Activated CD8-positive, alpha-beta memory T cell treated with anti-CD3 and anti-CD28 coated beads, Interleukin-2, amount 50 U/mL, for 48 hours (primary cell): ENCODE data around the gene RNF213.
"Not testable (repeated sequence)": the region's sequence is repeated elsewhere in the genome, so short reads cannot be mapped to it uniquely, and the experiment has no call there.

Source experiments
- DNase-seq: peaks from one replicate; pipeline ENCODE4 v3.0.0-alpha.2; 2020

The RNF213 gene

GRCh38 chr17:80401086-80401485 lies 140.4 kb downstream of the RNF213 start:
- not testable (repeated sequence) for DNase-seq

- DNase-seq = not testable (repeated sequence)
Observed at GRCh38 chr17:80402102-80402501, 141.4 kb downstream of the RNF213 start.

- DNase-seq = no peak
Observed at GRCh38 chr17:80402959-80403358, 142.3 kb downstream of the RNF213 start.

- DNase-seq = no peak
Observed at GRCh38 chr17:80406146-80406545, 145.5 kb downstream of the RNF213 start.

- not testable (repeated sequence) for DNase-seq
Observed at GRCh38 chr17:80407917-80408316, 147.3 kb downstream of the RNF213 start.

DNA sequence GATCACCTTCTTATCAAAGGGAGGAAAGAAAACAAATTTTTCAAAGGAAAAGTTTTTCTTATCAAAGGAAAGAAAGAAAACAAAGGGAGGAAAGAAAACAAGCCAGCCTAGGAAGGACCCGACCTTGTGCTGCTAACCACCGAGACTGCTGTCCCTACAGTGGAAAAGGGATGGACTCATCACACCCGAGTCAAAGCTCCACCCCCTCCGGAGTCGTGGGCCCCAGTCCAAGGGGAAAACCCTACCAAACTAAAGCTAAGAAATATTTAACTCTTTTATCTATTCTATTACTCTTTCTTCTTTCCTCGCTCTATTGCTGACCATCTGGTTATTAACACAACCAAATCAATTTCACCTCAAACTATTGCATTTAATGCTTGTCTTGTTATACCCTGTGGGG lies 148.2 kb downstream of the RNF213 start:
- no peak for DNase-seq

DNA sequence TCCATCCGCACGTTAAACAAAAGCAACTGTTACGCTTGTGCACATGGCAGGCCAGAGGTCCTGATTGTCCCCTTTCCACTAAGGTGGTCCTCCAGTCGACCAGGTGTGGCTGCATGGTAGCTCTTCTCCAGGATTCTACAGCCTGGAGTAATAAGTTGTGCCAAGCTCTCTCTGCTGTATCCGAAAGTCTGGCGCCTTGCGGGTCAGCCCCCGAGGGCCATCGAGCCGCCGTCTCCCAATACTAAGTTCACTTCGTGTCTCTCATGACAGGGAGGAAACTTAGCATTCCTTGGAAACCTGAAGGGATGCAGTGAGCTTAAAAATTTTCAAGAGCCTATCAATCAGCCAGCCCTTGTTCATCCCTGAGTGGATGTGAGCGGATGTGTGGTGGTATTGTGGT lies 149.0 kb downstream of the RNF213 start:
- DNase-seq = no peak

- DNase-seq = not testable (repeated sequence)
Observed at GRCh38 chr17:80410441-80411087, 149.9 kb downstream of the RNF213 start.

GRCh38 chr17:80413771-80414507 lies 153.3 kb downstream of the RNF213 start:
- DNase-seq = no peak

- no peak for DNase-seq
Observed at GRCh38 chr17:80414508-80414802, 153.8 kb downstream of the RNF213 start.

GRCh38 chr17:80414803-80415625 lies 154.4 kb downstream of the RNF213 start, which contains the start of gene ENDOV:
Gene ENDOV (plus strand): TSS chr17:80415167. CDS start chr17:80415195, 28 bp downstream.
- peak; percentile 95 for DNase-seq

- DNase-seq = no peak
Observed at GRCh38 chr17:80415626-80416137, 155.0 kb downstream of the RNF213 start.

GRCh38 chr17:80416260-80416939 lies 155.7 kb downstream of the RNF213 start:
- no peak for DNase-seq

- DNase-seq = no peak
Observed at GRCh38 chr17:80416940-80417293, 156.3 kb downstream of the RNF213 start.

GRCh38 chr17:80418589-80418988 lies 157.9 kb downstream of the RNF213 start:
- no peak for DNase-seq

- DNase-seq = no peak
Observed at GRCh38 chr17:80419255-80419654, 158.6 kb downstream of the RNF213 start.

DNA sequence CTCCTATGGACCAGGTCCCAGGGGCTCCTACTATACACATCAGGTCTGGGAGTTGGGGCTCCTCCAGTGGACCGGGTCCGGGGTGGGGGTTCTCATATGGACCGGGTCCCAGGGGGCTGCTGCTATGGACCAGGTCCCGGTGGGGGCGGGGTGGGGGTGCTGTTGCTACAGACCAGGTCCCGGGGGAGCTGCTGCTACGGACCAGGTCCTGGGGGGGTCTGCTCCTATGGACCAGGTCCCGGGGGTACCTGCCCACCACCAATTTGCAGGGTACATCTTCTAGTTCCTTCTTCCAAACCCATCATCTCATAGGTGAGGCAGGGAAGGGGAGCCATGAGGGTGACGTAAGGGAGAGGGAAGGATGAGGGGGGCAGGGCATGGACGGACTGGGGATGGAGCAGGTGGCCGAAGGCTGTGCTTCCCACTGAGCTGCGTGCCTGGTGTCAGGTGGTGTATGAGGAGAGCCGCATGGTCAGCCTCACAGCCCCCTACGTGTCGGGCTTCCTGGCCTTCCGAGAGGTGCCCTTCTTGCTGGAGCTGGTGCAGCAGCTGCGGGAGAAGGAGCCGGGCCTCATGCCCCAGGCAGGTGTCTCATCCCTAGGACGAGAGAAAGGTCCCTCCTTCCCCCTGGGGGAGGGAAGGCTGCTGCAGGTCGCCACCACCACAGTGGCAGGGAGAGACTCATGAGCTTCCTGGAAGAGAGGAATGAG lies 160.9 kb downstream of the RNF213 start:
- no peak for DNase-seq

- DNase-seq = no peak
Observed at GRCh38 chr17:80422276-80422675, 161.6 kb downstream of the RNF213 start.

- no peak for DNase-seq
Observed at GRCh38 chr17:80422981-80423380, 162.3 kb downstream of the RNF213 start.

DNA sequence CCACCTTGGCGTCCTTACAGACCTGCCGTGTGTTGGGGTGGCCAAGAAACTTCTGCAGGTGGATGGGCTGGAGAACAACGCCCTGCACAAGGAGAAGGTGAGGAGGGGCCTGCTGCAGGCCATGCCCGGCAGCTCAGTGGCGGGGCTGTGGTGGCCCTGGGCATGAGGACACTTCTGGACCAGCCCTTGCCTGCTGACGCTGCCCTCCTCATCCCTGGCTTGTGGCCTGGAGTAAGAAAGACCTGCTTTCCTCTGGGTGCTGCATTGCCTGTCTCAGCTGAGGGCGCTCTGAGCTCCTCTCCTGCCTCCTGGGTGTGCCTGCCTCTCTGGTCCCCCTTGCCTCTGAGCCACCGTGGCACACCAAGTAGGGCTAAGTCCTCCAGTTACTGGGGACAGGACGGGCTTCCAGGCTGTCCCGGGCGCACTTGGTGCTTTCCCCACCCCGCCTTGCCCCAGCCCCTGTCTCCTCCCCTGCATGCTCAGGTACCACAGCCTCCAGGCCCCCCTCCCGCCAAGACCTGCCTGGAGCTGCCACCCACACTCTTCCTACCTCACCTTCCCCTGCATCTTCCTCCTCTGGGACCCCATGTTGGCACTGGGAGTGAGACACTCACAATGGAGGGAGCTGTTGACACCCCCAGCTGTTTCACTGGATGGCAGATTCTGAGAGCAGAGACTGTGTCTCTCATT lies 163.0 kb downstream of the RNF213 start:
- DNase-seq = no peak

DNA sequence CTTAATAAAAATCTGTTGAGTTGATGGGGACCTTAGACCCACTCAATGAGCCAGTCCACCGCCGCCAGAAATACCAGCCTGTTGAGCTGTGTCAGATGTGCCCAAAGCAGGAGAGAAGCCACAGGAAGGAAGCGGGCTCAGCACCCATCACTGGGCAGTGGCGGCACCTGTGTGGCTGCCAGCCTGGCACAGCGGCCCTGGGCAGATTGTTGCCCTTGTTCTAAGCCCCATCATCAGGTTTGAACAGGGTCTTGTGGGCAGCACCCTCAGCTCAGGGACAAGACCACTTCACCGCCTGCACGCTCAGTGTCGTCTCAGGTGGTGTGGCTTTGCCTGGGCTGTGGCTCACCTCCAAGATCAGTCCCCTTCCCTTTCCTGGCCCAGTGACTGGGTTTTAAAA lies 163.6 kb downstream of the RNF213 start:
- no peak for DNase-seq
